GM12878 (cell line): ENCODE measurements around the gene ERICH4. TPM values are rescaled to one million over a fixed set of nuclear protein-coding genes. Genes with fewer than 3 reads are reported as not detected.

Experiments
- ATAC-seq: fragments of 200-7000 bp; cut with Tn5 transposase; 3 replicates; pipeline ENCODE4 v1.9.1; 2020; ENCODE audit warnings: mild to moderate bottlenecking, moderate library complexity
- BruUV-seq: library from RNA; stranded (reverse); fragments of 400-500 nt; replicated peaks from 2 replicates; lab custom pipeline; 2021; lab: Mats Ljungman, UMichigan
- CTCF ChIA-PET: fragments of 300-600 bp; sonication (Branson Sonifier 250); formaldehyde crosslinking; extraction: SDS; loops from one replicate; lab custom pipeline; 2021; ENCODE audit warnings: inconsistent platforms; lab: Yijun Ruan, JAX
- POLR2A ChIA-PET: fragments of 350-600 bp; formaldehyde crosslinking; extraction: SDS; loops from one replicate; lab custom pipeline; 2021; ENCODE audit warnings: inconsistent platforms; lab: Charles Lee
- RAD21 ChIA-PET: fragments of 300-600 bp; sonication (Branson Sonifier 250); formaldehyde crosslinking; loops from one replicate; lab custom pipeline; 2023; ENCODE audit warnings: antibody characterized with exemption; ENCODE audit not compliant: unreplicated experiment; lab: Charles Lee
- SMC1A ChIA-PET: fragments of 300-600 bp; sonication (Branson Sonifier 250); formaldehyde crosslinking; loops from one replicate; lab custom pipeline; 2023; ENCODE audit not compliant: unreplicated experiment, uncharacterized antibody; lab: Charles Lee
- DNase-seq: peaks from one replicate; pipeline ENCODE4 v3.0.0-alpha.2; 2011; ENCODE audit warnings: low read depth, low spot score
- FAIRE-seq: peaks from 3 replicates; lab custom pipeline; 2011; peaks lifted over from hg19 to GRCh38; lab: Jason Lieb, UNC
- H2AFZ ChIP-seq: 2 replicates; pipeline ENCODE4 v1.6.0; 2011; ENCODE audit warnings: low read depth, low read length, control low read depth; ENCODE audit not compliant: control insufficient read depth
- H3K27ac ChIP-seq: 2 replicates; pipeline ENCODE4 v1.5.1; 2011; ENCODE audit warnings: control low read depth; ENCODE audit not compliant: control insufficient read depth, insufficient read depth
- H3K27me3 ChIP-seq, 2 experiments: replicated peaks in 1 of 2; 2 replicates each; pipeline versions ENCODE4 v1.6.0 to v1.6.1; 2011; ENCODE audit warnings: low read length in 1 of 2; ENCODE audit not compliant: control insufficient read depth in 2 of 2, insufficient read depth in 2 of 2
- H3K36me3 ChIP-seq, 2 experiments: 2 replicates each; pipeline ENCODE4 v1.5.1; 2011; ENCODE audit warnings: low read length in 1 of 2; ENCODE audit not compliant: control insufficient read depth in 2 of 2, insufficient read depth in 2 of 2
- H3K4me1 ChIP-seq: 2 replicates; pipeline ENCODE4 v1.6.1; 2011; ENCODE audit warnings: mild to moderate bottlenecking, low read length, moderate library complexity, mixed read lengths; ENCODE audit not compliant: control insufficient read depth, insufficient read depth
- H3K4me2 ChIP-seq: 2 replicates; pipeline ENCODE4 v1.6.0; 2011; ENCODE audit warnings: control low read depth; ENCODE audit not compliant: control insufficient read depth, insufficient read depth
- H3K4me3 ChIP-seq: fragments of 200-600 bp; sonication (generic); 2 replicates; pipeline ENCODE4 v1.5.1; 2016
- H3K79me2 ChIP-seq: 2 replicates; pipeline ENCODE4 v1.6.0; 2011; ENCODE audit warnings: low read length; ENCODE audit not compliant: control insufficient read depth, insufficient read depth
- H3K9ac ChIP-seq: 2 replicates; pipeline ENCODE4 v1.8.0; 2011; ENCODE audit warnings: low read length, control low read depth, mixed read lengths; ENCODE audit not compliant: control insufficient read depth, insufficient read depth
- H3K9me3 ChIP-seq: replicated peaks from 3 replicates; pipeline ENCODE4 v1.5.1; 2011; ENCODE audit warnings: mild to moderate bottlenecking, low read length; ENCODE audit not compliant: control insufficient read depth, insufficient read depth
- H4K20me1 ChIP-seq: 2 replicates; pipeline ENCODE4 v1.6.0; 2011; ENCODE audit not compliant: control insufficient read depth, insufficient read depth
- BCLAF1 ChIP-seq: fragments of 450-650 bp; IDR thresholded peaks from 2 replicates; pipeline ENCODE4 v1.6.1; 2017; ENCODE audit warnings: antibody characterized with exemption, mild to moderate bottlenecking, moderate library complexity
- CHD1 ChIP-seq: IDR thresholded peaks from 2 replicates; pipeline ENCODE4 v1.6.1; 2012; ENCODE audit warnings: low read depth, low read length, improper control_type of control experiment
- CREB1 ChIP-seq: IDR thresholded peaks from 2 replicates; pipeline ENCODE4 v1.6.1; 2012; ENCODE audit warnings: low read depth, mild to moderate bottlenecking, inconsistent platforms
- CREM ChIP-seq: IDR thresholded peaks from 2 replicates; pipeline ENCODE4 v1.6.1; 2014; ENCODE audit warnings: antibody characterized with exemption, low read depth
- GABPA ChIP-seq: IDR thresholded peaks from 2 replicates; pipeline ENCODE4 v1.6.1; 2014; ENCODE audit warnings: antibody characterized with exemption, low read depth, mild to moderate bottlenecking, inconsistent platforms
- SKIL ChIP-seq: fragments of 450-650 bp; IDR thresholded peaks from 2 replicates; pipeline ENCODE4 v1.6.1; 2017; ENCODE audit warnings: mild to moderate bottlenecking, low read depth, inconsistent platforms; ENCODE audit not compliant: poor library complexity, severe bottlenecking
- ZBTB33 ChIP-seq: fragments of 450-650 bp; IDR thresholded peaks from 2 replicates; pipeline ENCODE4 v1.6.1; 2017; ENCODE audit warnings: mild to moderate bottlenecking
- ZNF217 ChIP-seq: fragments of 450-650 bp; IDR thresholded peaks from 2 replicates; pipeline ENCODE4 v1.6.1; 2017; ENCODE audit warnings: antibody characterized with exemption, mild to moderate bottlenecking
- WGBS: methylation state at CpG from one replicate; pipeline ENCODE4 v1.1.6; 2016; ENCODE audit warnings: low lambda C conversion rate; ENCODE audit not compliant: insufficient replicate concordance, insufficient coverage; ENCODE audit errors: missing lambda C conversion rate; 5-methylcytosine and 5-hydroxymethylcytosine counted together
- in situ Hi-C: fragments of 300-500 bp; cut with MboI; formaldehyde crosslinking; loops from 9 replicates; pipeline ENCODE4 v1.14.3; 2018; ENCODE audit warnings: mixed read lengths
- intact Hi-C: fragments of 100-400 bp; cut with micrococcal nuclease; formaldehyde crosslinking; loops from one replicate; pipeline ENCODE4 v1.14.2; 2022; ENCODE audit not compliant: unreplicated experiment
- polyA plus RNA-seq, 11 experiments: library from polyadenylated mRNA; depleted of rRNA in 4 of 11; unstranded in 6 of 11; stranded (reverse) in 5 of 11; fragments of >200 nt; fragmentation: Nextera tagmentation in 4 of 11; fragmentation: Illumina TruSeq in 1 of 11; extraction: Ambion mirVana in 4 of 11; extraction: Trizol in 1 of 11; gene quantifications; 1 replicate in 1 of 11; 2 replicates in 10 of 11; pipeline versions ENCODE4 v1.2.1 to v1.2.3, GENCODE V29; 2011 to 2016; ENCODE audit warnings: inconsistent platforms in 2 of 11, missing spikeins in 2 of 11, low read depth in 1 of 11
- total RNA-seq, 4 experiments: library from RNA; depleted of rRNA in 3 of 4; stranded (reverse); fragments of >200 nt in 3 of 4; fragmentation: Illumina TruSeq in 1 of 4; extraction: Trizol in 1 of 4; gene quantifications; 2 replicates each; pipeline versions ENCODE4 v1.2.1 to v1.2.3, GENCODE V29; 2013 to 2021
- TF ChIP-seq, protein P1 (sequence below): fragments of 450-650 bp; formaldehyde crosslinking; IDR thresholded peaks from 2 replicates; pipeline ENCODE4 v1.4.0; 2022; ENCODE audit warnings: mild to moderate bottlenecking, moderate library complexity
- TF ChIP-seq, protein P2 (sequence below), 3 experiments: IDR thresholded peaks in 2 of 3; conservative IDR thresholded peaks in 1 of 3; 2 replicates each; pipeline ENCODE4 v1.5.1; 2011; ENCODE audit warnings: low read depth in 3 of 3, low read length in 3 of 3, mild to moderate bottlenecking in 3 of 3, control low read depth in 2 of 3, moderate library complexity in 2 of 3, inconsistent platforms in 1 of 3, mixed read lengths in 1 of 3; ENCODE audit not compliant: control insufficient read depth in 2 of 3, insufficient read depth in 1 of 3; ENCODE audit errors: extremely low read depth in 1 of 3

Gene ERICH4
- total and polyA plus RNA-seq, 10 of the 15 experiments (the other 5 are each of a cell fraction or from before 2014, with no cell fraction given): not detected

DNA sequence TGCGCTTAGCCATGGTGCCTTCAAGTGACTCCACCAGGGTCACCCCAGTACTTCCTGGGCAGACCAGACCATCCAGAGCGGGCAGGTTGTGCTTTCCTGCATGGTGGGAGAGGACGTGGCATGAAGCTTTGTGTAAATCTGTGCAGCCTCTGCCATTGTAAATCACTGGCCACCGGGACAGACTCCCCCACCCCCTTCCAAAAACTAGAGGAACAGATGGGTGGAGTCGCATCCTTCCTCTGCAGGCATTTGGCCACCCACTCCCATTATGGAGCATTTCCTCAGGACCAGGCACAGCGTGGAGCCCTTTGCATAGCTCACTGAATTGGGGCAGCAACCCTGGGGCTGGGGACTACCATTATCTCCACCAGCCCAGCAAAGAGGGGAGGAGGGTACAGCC, 37.2 kb upstream of the ERICH4 start:
- H3K36me3 ChIP-seq: no peaks in the 10 kb centered on the region; a peak in 2 of 4 replicates
- intact Hi-C loops (no loop called here), in situ Hi-C loops (no loop called here)
- ATAC-seq: no peak
- no peak overlapping the region for H3K27ac ChIP-seq
- SMC1A ChIA-PET: no interaction called here
- WGBS: 79% methylated on average over 6 of the region's 6 CpGs
- FAIRE-seq: no peak
- H3K9ac ChIP-seq: no peak overlapping the region
- no peak overlapping the region for H2AFZ ChIP-seq
- no peaks in the 10 kb centered on the region for H4K20me1 ChIP-seq
- RAD21 ChIA-PET: no interaction called here
- H3K4me1 ChIP-seq: peaks cover 18% of the 10 kb centered on the region
- H3K4me3 ChIP-seq: no peak overlapping the region
- CTCF ChIA-PET: no interaction called here
- no TSS peak for BruUV-seq
- no peaks in the 10 kb centered on the region for H3K9me3 ChIP-seq
- no peaks in the 10 kb centered on the region for H3K27me3 ChIP-seq
- peaks cover 5% of the 10 kb centered on the region for H3K79me2 ChIP-seq
- H3K4me2 ChIP-seq: no peak overlapping the region
- DNase-seq: no peak
- POLR2A ChIA-PET: no interaction called here
- TF ChIP-seq CHD1: no peak
- no peak for TF ChIP-seq CREM
- no peak for TF ChIP-seq ZNF217
- TF ChIP-seq BCLAF1: no peak
- no peak for TF ChIP-seq CREB1
- TF ChIP-seq ZBTB33: no peak
- TF ChIP-seq, protein P1, sequence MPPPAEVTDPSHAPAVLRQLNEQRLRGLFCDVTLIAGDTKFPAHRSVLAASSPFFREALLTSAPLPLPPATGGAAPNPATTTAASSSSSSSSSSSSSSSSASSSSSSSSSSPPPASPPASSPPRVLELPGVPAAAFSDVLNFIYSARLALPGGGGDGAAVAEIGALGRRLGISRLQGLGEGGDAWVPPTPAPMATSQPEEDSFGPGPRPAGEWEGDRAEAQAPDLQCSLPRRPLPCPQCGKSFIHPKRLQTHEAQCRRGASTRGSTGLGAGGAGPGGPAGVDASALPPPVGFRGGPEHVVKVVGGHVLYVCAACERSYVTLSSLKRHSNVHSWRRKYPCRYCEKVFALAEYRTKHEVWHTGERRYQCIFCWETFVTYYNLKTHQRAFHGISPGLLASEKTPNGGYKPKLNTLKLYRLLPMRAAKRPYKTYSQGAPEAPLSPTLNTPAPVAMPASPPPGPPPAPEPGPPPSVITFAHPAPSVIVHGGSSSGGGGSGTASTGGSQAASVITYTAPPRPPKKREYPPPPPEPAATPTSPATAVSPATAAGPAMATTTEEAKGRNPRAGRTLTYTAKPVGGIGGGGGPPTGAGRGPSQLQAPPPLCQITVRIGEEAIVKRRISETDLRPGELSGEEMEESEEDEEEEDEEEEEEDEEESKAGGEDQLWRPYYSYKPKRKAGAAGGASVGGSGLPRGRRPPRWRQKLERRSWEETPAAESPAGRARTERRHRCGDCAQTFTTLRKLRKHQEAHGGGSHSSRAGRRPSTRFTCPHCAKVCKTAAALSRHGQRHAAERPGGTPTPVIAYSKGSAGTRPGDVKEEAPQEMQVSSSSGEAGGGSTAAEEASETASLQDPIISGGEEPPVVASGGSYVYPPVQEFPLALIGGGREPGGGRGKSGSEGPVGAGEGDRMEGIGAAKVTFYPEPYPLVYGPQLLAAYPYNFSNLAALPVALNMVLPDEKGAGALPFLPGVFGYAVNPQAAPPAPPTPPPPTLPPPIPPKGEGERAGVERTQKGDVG (CRISPR knock-in tag): no peak
- TF ChIP-seq, protein P2, sequence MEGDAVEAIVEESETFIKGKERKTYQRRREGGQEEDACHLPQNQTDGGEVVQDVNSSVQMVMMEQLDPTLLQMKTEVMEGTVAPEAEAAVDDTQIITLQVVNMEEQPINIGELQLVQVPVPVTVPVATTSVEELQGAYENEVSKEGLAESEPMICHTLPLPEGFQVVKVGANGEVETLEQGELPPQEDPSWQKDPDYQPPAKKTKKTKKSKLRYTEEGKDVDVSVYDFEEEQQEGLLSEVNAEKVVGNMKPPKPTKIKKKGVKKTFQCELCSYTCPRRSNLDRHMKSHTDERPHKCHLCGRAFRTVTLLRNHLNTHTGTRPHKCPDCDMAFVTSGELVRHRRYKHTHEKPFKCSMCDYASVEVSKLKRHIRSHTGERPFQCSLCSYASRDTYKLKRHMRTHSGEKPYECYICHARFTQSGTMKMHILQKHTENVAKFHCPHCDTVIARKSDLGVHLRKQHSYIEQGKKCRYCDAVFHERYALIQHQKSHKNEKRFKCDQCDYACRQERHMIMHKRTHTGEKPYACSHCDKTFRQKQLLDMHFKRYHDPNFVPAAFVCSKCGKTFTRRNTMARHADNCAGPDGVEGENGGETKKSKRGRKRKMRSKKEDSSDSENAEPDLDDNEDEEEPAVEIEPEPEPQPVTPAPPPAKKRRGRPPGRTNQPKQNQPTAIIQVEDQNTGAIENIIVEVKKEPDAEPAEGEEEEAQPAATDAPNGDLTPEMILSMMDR (IDR thresholded peaks at IDR 0.05 in 2 of 3, conservative IDR thresholded peaks at IDR 0.05 in 1 of 3; ENCODE audit: control insufficient read depth in 2 of 3, extremely low read depth in 1 of 3, insufficient read depth in 1 of 3, low read depth in 3 of 3, low read length in 3 of 3): no peak
- no peak for TF ChIP-seq SKIL
- no peak for TF ChIP-seq GABPA
